ENCODE data around the gene GPA33. TPM values are rescaled to one million over a fixed set of nuclear protein-coding genes. Genes with fewer than 3 reads are reported as not detected.

Gene GPA33
- polyA plus RNA-seq, 2 of the 4 experiments (the other 2 are of a cell fraction) = not detected

DNA sequence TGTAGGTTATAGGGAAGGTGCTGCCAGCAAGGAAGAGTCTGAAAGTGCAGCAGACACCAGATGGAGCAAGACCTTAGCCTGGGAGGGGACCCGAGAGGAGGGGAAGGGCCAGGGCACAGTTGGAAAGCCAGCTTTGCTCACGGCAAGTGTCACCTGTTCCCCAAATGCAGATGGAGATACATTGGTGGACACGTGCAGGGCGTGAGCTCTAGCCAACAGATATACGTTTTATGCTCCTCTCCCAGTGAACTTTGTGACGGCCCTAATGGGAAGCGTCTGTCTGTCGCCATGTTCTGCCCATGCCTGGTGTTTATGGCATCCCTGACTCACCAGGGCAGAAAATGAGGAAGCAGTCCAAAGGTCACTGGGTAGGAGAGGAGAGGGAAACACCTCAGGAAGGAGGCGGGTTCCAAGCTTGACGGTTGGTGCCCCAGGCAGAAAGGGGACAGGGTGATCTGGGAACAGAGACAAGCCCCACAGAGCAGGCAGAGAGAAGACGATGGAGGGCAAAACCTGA, 7.6 kb downstream of the GPA33 start:
- H3K4me3 ChIP-seq = no peak overlapping the region
- ATAC-seq = peak; percentile 90 to 92
- peak overlapping the region; percentile 44 to 77; a peak in 5 of 6 replicates for H3K27ac ChIP-seq
- FAIRE-seq = no peak
- H3K9me3 ChIP-seq = no peaks in the 10 kb centered on the region
- peak; percentile 65 to 77 for DNase-seq (ENCODE audit: low read depth in 1 of 2, low spot score in 1 of 2)
- TF ChIP-seq NR3C1 (IDR thresholded peaks at IDR 0.05) (no peak), FOSL2 (IDR thresholded peaks at IDR 0.05) (no peak), FOSL2 (CRISPR knock-in tag; IDR thresholded peaks at IDR 0.05) (0 out of 2 replicates have a peak, but pooled peaks have one; percentile 36), SMC3 (IDR thresholded peaks at IDR 0.05) (peak; percentile 11; the same call in 1 of the 3 replicates), JUNB (IDR thresholded peaks at IDR 0.05) (no peak)
- TF ChIP-seq, protein P1, sequence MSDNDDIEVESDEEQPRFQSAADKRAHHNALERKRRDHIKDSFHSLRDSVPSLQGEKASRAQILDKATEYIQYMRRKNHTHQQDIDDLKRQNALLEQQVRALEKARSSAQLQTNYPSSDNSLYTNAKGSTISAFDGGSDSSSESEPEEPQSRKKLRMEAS (IDR thresholded peaks at IDR 0.05) = peak; percentile 53; the same call in 1 of the 2 replicates
- H3K4me2 ChIP-seq = peak overlapping the region; percentile 55
- 15% methylated on average over 11 of the region's 11 CpGs for WGBS (ENCODE audit: missing lambda C conversion rate)
- H3K4me1 ChIP-seq = peaks cover 15% of the 10 kb centered on the region
- ChIA-PET POLR2A (no interaction called here), CTCF (interaction anchor here (1.2 to 6.7 kb wide), 6 partner anchors 16 to 372 kb away, joined by 3 to 31 read pairs (median 4); no protein-coding TSS in a partner anchor)

DNA sequence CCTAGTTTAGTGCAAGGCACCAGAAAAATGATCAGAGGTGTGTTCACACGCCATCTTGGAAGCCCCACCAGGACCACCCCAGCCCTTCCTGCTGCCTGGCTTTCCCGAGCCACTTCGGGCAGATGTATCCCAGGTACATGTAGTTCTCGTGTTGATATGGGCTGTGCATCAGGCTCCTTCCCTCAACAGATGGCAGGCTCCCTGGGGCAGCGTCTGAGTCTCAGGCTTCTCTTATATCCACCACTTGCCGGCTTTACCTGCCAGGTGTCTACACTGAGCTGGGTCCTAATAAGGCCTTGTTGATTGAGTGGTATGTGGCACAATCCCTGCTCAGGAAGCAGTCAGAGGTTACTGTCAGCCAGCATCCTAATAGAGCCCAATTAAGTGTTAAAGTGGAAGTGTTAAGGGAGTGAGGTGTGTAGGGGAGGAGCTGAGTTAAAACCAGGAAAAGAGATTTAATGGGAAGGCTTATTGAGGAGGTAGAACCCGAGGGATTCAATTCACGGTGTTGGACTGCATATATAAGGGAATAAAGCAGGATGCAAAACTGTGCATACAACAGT, 8.5 kb downstream of the GPA33 start:
- no peak for FAIRE-seq
- WGBS (ENCODE audit: missing lambda C conversion rate) = 78% methylated on average over 5 of the region's 8 CpGs
- H3K4me2 ChIP-seq = no peak overlapping the region
- TF ChIP-seq ESRRA (IDR thresholded peaks at IDR 0.05; ENCODE audit: borderline replicate concordance, low read length) (no peak), CHD4 (IDR thresholded peaks at IDR 0.05; ENCODE audit: borderline replicate concordance) (no peak), CHD2 (IDR thresholded peaks at IDR 0.05; ENCODE audit: low read length, partially characterized antibody) (no peak), NFE2L2 (conservative IDR thresholded peaks at IDR 0.05; ENCODE audit: low read length) (no peak), HOXB5 (CRISPR knock-in tag; IDR thresholded peaks at IDR 0.05) (no peak), SREBF2 (IDR thresholded peaks at IDR 0.05) (no peak), SMC3 (IDR thresholded peaks at IDR 0.05) (no peak)
- POLR2A ChIA-PET = no interaction called here
- CTCF ChIA-PET = interaction anchor here (1.2 to 6.7 kb wide), 5 partner anchors 15 to 373 kb away, joined by 3 to 31 read pairs (median 5); no protein-coding TSS in a partner anchor
- peak overlapping the region in 1 of 2 experiments; percentile 77; a peak in 1 of 6 replicates for H3K27ac ChIP-seq
- DNase-seq (ENCODE audit: low read depth in 1 of 2, low spot score in 1 of 2) = no peak
- H3K4me1 ChIP-seq = peaks cover 15% of the 10 kb centered on the region
- ATAC-seq = no peak
- no peak overlapping the region for H3K4me3 ChIP-seq
- no peaks in the 10 kb centered on the region for H3K9me3 ChIP-seq

DNA sequence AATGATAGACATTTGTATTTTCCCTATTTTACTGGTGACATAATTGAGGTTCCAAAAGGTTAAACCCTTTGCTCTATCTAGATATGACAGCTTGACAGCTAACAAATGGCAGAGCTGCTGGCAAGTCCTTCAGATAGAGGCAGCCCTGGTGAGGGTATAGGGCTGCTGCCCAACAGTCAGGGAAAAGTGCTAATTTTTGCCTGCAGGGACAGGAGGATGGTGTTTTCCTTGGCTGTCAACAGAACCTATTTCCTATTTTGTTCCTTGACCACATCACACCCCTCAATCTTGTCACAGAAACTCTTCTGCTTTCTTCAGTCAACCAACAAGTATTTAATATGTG, 12.3 kb downstream of the GPA33 start:
- ATAC-seq = no peak
- no peak for FAIRE-seq
- TF ChIP-seq KDM5A (IDR thresholded peaks at IDR 0.05) (no peak), NR3C1 (IDR thresholded peaks at IDR 0.05) (no peak), FOSL2 (IDR thresholded peaks at IDR 0.05) (no peak), FOSL2 (CRISPR knock-in tag; IDR thresholded peaks at IDR 0.05) (no peak), RNF2 (IDR thresholded peaks at IDR 0.05; ENCODE audit: borderline replicate concordance, low read depth) (no peak), GATA3 (IDR thresholded peaks at IDR 0.05; ENCODE audit: borderline replicate concordance) (no peak), ZC3H11A (IDR thresholded peaks at IDR 0.05) (no peak)
- H3K9me3 ChIP-seq = no peaks in the 10 kb centered on the region
- H3K27ac ChIP-seq = no peak overlapping the region
- DNase-seq (ENCODE audit: low read depth in 1 of 2, low spot score in 1 of 2) = no peak
- no peak overlapping the region for H3K4me2 ChIP-seq
- peaks cover 8% of the 10 kb centered on the region for H3K4me1 ChIP-seq
- ChIA-PET CTCF (interaction anchor here (6.7 kb wide), 1 partner anchor 20 kb away, joined by 31 read pairs; no protein-coding TSS in a partner anchor), POLR2A (no interaction called here)
- no peak overlapping the region for H3K4me3 ChIP-seq

DNA sequence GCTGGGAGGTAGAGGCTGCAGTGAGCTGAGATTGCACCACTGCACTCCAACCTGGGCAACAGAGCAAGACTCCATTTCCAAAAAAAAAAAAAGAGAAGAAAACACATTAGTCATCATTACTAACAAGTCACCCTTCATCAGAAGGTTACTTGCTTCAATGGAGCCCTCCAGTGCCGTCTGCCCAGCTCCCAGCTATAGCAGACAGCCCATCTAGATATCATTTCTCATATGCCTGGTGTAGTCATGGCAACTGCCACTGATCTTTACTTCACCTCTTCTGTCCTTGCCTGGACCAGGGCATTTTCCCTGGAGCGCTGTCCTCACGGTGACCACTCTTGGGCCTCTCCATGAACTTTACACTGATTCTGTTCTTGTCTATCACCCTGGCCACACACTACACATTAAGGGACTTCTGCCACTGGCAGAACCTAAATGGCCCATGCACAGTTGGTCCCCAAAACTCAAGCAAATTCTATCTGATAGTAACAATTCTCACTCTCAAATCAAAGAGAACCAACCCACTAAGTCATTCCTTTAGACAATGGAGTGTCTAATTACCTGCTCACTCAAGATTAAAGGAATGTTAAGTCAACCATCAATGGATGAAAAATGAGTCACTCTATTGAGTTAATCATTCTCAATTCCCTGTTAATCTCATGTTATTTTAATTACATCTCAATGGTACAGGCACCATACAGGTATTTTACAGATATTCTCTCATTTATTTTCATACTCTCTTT, 12.9 kb downstream of the GPA33 start:
- no peak overlapping the region for H3K27ac ChIP-seq
- 49% methylated on average over 3 of the region's 3 CpGs for WGBS (ENCODE audit: missing lambda C conversion rate)
- CTCF ChIA-PET = interaction anchor here (0.6 to 6.7 kb wide), 4 partner anchors 8 to 365 kb away, joined by 3 to 31 read pairs (median 6); no protein-coding TSS in a partner anchor
- H3K4me1 ChIP-seq = peaks cover 2% of the 10 kb centered on the region
- no peak for ATAC-seq
- no peak overlapping the region for H3K4me3 ChIP-seq
- no peak overlapping the region for H3K4me2 ChIP-seq
- H3K9me3 ChIP-seq = no peaks in the 10 kb centered on the region
- FAIRE-seq = no peak
- TF ChIP-seq HDAC2 (IDR thresholded peaks at IDR 0.05) (no peak), GATA3 (IDR thresholded peaks at IDR 0.05; ENCODE audit: borderline replicate concordance) (no peak), POLR2A (IDR thresholded peaks at IDR 0.05; ENCODE audit: low read length) (no peak), ESRRA (IDR thresholded peaks at IDR 0.05; ENCODE audit: borderline replicate concordance, low read length) (no peak), MAFK (IDR thresholded peaks at IDR 0.05; ENCODE audit: partially characterized antibody) (peak; percentile 35)
- TF ChIP-seq, protein P2, sequence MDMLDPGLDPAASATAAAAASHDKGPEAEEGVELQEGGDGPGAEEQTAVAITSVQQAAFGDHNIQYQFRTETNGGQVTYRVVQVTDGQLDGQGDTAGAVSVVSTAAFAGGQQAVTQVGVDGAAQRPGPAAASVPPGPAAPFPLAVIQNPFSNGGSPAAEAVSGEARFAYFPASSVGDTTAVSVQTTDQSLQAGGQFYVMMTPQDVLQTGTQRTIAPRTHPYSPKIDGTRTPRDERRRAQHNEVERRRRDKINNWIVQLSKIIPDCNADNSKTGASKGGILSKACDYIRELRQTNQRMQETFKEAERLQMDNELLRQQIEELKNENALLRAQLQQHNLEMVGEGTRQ (IDR thresholded peaks at IDR 0.05) = no peak
- TF ChIP-seq, protein P3, sequence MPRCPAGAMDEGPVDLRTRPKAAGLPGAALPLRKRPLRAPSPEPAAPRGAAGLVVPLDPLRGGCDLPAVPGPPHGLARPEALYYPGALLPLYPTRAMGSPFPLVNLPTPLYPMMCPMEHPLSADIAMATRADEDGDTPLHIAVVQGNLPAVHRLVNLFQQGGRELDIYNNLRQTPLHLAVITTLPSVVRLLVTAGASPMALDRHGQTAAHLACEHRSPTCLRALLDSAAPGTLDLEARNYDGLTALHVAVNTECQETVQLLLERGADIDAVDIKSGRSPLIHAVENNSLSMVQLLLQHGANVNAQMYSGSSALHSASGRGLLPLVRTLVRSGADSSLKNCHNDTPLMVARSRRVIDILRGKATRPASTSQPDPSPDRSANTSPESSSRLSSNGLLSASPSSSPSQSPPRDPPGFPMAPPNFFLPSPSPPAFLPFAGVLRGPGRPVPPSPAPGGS (IDR thresholded peaks at IDR 0.05) = no peak
- POLR2A ChIA-PET = no interaction called here
- no peak for DNase-seq (ENCODE audit: low read depth in 1 of 2, low spot score in 1 of 2)
